ENCODE measurements around the gene TMEM25. TPM values are rescaled to one million over a fixed set of nuclear protein-coding genes. Genes with fewer than 3 reads are reported as not detected.
"Not testable (repeated sequence)": the region's sequence is repeated elsewhere in the genome, so short reads cannot be mapped to it uniquely, and the experiment has no call there.

TMEM25 gene
- total RNA-seq, 4 donors from 2014 or later: 2.5 to 36.6 (median 10.7) TPM

DNA sequence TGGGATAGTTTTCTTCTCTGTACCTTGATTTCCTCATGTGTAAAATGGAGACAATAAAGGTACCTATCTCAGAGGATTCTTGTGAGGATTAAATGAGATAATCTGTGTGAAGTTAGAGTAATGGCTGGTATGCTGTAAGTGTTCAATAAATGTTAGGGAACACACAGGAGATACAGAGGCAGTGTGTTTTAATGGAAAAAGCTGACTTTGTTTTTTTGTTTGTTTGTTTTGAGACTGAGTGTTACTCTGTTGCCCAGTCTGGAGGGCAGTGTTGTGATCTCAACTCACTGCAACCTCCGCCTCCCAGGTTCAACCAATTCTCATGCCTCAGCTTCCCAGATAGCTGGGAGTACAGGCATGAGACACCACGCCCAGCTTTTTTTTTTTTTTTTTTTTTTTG lies 38.7 kb downstream of the TMEM25 start:
- H3K27ac ChIP-seq: no peak overlapping the region
- H3K4me3 ChIP-seq: no peak overlapping the region
- in situ Hi-C loops (cut with MboI; ENCODE audit: low sequenced_read_pairs in 4 of 4): no loop called here
- no peaks in the 10 kb centered on the region for H3K36me3 ChIP-seq
- no peak for DNase-seq
- peaks cover 17 to 24% of the 10 kb centered on the region in 2 donors for H3K4me1 ChIP-seq
- no peak for ATAC-seq
- H3K27me3 ChIP-seq: no peaks in the 10 kb centered on the region
- no peak for TF ChIP-seq POLR2A (IDR thresholded peaks at IDR 0.05)
- TF ChIP-seq, protein P1, sequence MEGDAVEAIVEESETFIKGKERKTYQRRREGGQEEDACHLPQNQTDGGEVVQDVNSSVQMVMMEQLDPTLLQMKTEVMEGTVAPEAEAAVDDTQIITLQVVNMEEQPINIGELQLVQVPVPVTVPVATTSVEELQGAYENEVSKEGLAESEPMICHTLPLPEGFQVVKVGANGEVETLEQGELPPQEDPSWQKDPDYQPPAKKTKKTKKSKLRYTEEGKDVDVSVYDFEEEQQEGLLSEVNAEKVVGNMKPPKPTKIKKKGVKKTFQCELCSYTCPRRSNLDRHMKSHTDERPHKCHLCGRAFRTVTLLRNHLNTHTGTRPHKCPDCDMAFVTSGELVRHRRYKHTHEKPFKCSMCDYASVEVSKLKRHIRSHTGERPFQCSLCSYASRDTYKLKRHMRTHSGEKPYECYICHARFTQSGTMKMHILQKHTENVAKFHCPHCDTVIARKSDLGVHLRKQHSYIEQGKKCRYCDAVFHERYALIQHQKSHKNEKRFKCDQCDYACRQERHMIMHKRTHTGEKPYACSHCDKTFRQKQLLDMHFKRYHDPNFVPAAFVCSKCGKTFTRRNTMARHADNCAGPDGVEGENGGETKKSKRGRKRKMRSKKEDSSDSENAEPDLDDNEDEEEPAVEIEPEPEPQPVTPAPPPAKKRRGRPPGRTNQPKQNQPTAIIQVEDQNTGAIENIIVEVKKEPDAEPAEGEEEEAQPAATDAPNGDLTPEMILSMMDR (IDR thresholded peaks at IDR 0.05 in 4 of 5, conservative IDR thresholded peaks at IDR 0.05 in 1 of 5): no peak
- H3K9me3 ChIP-seq: no peaks in the 10 kb centered on the region
- intact Hi-C loops (cut with DNase I; ENCODE audit: low total_unique reads): loop anchor here (5.0 to 10.0 kb wide), 4 partner anchors 37 to 425 kb away; partner anchors contain the start of genes ATP5MG and TMEM25

DNA sequence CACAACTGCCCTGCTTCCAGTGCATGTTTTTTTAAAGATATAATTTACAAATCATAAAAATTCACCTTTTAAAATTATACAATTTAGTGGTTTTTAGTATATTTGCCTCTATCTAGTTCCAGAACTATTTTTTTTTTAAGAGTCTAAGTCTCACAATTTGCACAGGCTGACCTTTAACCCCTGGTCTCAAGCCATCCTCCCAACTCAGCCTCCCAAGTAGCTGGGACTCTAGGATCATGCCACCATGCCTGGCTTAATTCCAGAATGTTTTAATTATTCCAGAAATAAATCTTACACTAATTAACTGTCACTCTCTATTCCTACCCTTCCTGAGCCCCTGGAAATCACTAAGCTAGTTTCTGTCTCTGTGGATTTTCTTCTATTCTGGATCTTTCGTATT lies 39.8 kb downstream of the TMEM25 start:
- in situ Hi-C loops (cut with MboI; ENCODE audit: low sequenced_read_pairs in 4 of 4): no loop called here
- ATAC-seq: no peak

DNA sequence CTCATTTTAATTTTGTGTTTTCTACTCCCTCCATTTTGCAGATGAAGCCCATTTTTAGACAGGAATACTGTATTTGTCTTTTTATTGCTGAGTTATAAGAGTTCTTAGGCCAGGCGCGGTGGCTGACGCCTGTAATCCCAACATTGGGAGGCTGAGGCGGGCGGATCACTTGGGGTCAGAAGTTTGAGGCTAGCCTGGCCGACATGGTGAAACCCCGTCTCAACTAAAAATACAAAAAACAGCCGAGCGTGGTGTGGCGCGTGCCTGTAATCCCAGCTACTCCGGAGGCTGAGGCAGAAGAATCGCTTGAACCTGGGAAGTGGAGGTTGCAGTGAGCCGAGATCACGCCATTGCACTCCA lies 40.7 kb downstream of the TMEM25 start:
- in situ Hi-C loops (cut with MboI; ENCODE audit: low sequenced_read_pairs in 4 of 4); H3K9me3 ChIP-seq; H3K36me3 ChIP-seq; intact Hi-C loops (cut with DNase I; ENCODE audit: low total_unique reads); H3K27me3 ChIP-seq: not testable (repeated sequence)
- peak in 1 of 2 donors; percentile 25 for DNase-seq
- Histone ChIP-seq H3K4me1 (peaks cover 25 to 37% of the 10 kb centered on the region in 2 donors), H3K27ac (peak overlapping the region; percentile 90 to 99 (median 99)), H3K4me3 (peak overlapping the region; percentile 79 to 99 (median 99))
- ATAC-seq: peak in 1 of 2 donors; percentile 26

More for the DNA sequence above, 39.8 kb downstream of the TMEM25 start:
- no peak overlapping the region for H3K4me3 ChIP-seq
- intact Hi-C loops (cut with DNase I; ENCODE audit: low total_unique reads): no loop called here
- TF ChIP-seq POLR2A (IDR thresholded peaks at IDR 0.05): no peak
- TF ChIP-seq, protein P1 (IDR thresholded peaks at IDR 0.05 in 4 of 5, conservative IDR thresholded peaks at IDR 0.05 in 1 of 5): no peak
- H3K27me3 ChIP-seq: no peaks in the 10 kb centered on the region
- H3K4me1 ChIP-seq: peaks cover 21 to 29% of the 10 kb centered on the region in 2 donors
- H3K27ac ChIP-seq: peak overlapping the region in 1 of 4 donors; percentile 99
- no peak for DNase-seq
- no peaks in the 10 kb centered on the region for H3K9me3 ChIP-seq
- no peaks in the 10 kb centered on the region for H3K36me3 ChIP-seq

DNA sequence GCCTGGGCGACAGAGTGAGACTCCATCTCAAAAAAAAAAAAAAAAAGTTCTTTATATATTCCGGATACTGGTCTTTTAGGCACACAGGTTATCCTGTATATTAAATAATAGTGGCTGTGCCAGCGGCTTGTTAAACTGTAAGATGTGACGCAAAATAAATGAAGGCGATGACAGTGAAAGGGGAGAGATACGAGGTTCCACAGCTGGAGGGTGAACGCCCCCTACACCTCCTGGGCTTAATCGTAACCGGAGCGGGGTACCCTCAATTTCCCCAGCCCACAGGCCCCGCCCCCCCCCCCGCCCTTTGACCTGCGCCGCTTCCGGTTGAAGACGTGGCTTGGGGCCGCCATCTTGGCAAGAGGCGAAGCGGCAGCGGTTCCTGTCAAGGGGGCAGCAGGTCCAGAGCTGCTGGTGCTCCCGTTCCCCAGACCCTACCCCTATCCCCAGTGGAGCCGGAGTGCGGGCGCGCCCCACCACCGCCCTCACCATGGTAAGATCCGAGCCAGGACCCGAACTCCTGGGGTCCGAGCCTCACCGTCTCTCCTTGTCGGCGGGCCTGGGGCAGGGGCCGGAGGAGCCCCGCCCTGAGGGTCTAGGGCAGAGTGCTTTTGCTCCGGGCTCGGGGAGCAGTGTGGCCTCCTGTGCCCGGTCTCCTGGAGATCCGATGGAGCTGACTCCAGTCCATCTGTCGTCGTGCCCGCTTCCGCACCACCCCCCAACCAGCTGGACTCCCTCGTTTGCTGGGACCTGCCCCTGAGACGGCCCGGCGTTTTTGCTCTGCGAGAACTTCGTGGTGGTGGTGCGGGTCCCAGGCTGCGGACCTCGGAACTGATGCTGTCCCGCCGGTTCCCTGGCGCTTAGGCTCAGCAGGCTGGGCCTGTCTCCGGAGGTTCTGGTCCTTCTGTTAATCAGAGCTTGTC lies 41.3 kb downstream of the TMEM25 start, which contains the start of gene ARCN1:
Gene ARCN1 (plus strand): TSS at position 349 of the 920 bp plus-strand sequence. CDS start 139 bp downstream, at position 488.
- peak; percentile 90 to 94 for ATAC-seq
- Histone ChIP-seq H3K4me1 (peaks cover 26 to 44% of the 10 kb centered on the region in 2 donors), H3K9me3 (no peaks in the 10 kb centered on the region), H3K27ac (peak within 1 kb of the TSS; percentile 90 to 99 (median 99)), H3K4me3 (peak within 1 kb of the TSS; percentile 79 to 99 (median 99)), H3K36me3 (no peaks in the 10 kb centered on the region), H3K27me3 (no peaks in the 10 kb centered on the region)
- peak; percentile 63 to 72 for DNase-seq
- TF ChIP-seq POLR2A (IDR thresholded peaks at IDR 0.05): peak; percentile 55 to 69
- TF ChIP-seq, protein P1 (IDR thresholded peaks at IDR 0.05 in 4 of 5, conservative IDR thresholded peaks at IDR 0.05 in 1 of 5): no peak
- in situ Hi-C loops (cut with MboI; ENCODE audit: low sequenced_read_pairs in 4 of 4): no loop called here
- intact Hi-C loops (cut with DNase I; ENCODE audit: low total_unique reads): no loop called here

DNA sequence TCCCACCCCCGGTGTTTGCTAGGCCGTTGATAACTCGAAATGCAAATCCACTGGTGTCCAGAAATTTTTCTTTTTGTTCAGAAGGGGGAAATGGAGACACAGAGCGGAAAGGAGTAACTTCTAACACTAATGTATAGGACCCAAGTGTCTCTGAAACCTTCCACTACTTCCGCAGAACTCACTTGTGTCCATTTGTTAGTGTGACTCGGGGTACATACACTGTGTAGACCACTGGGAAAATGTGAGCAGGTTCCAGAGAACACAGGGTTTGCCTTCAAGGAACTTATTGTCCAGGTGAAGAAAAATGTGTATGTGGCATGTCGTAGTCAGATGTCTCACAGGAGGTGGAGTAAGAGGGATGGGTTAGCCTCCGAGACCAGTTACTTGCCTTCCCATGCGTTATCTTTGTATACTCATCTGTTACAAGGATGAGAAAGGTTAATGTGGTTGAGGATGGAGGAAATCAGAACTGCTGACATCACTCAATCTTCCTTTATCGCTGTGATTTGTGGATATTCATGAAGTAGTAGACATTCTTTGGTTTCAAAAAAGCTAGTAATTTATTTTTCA lies 42.1 kb downstream of the TMEM25 start:
- ATAC-seq: peak; percentile 5 to 26
- Histone ChIP-seq H3K4me1 (peaks cover 30 to 49% of the 10 kb centered on the region in 2 donors), H3K36me3 (no peaks in the 10 kb centered on the region), H3K4me3 (peak overlapping the region; percentile 79 to 99 (median 99)), H3K27me3 (no peaks in the 10 kb centered on the region), H3K9me3 (no peaks in the 10 kb centered on the region), H3K27ac (peak overlapping the region; percentile 90 to 99 (median 99))
- intact Hi-C loops (cut with DNase I; ENCODE audit: low total_unique reads) (no loop called here), in situ Hi-C loops (cut with MboI; ENCODE audit: low sequenced_read_pairs in 4 of 4) (no loop called here)
- DNase-seq: no peak
- TF ChIP-seq, protein P1 (IDR thresholded peaks at IDR 0.05 in 4 of 5, conservative IDR thresholded peaks at IDR 0.05 in 1 of 5): no peak
- no peak for TF ChIP-seq POLR2A (IDR thresholded peaks at IDR 0.05)

Measured in gastrocnemius medialis (tissue), 4 donors.